HEK293T (cell line): Measurements from ENCODE around the gene POSTN.

Source experiments
- CTCF ChIA-PET: fragments of 350-600 bp; formaldehyde crosslinking; extraction: SDS; loops from one replicate; lab custom pipeline; 2021; ENCODE audit warnings: antibody characterized with exemption, inconsistent platforms; lab: Yijun Ruan, JAX
- POLR2A ChIA-PET: fragments of 350-600 bp; formaldehyde crosslinking; extraction: SDS; loops from one replicate; lab custom pipeline; 2020; ENCODE audit warnings: antibody characterized with exemption, inconsistent platforms; lab: Yijun Ruan, JAX
- DNase-seq: peaks from one replicate; pipeline ENCODE4 v3.0.0; 2012; ENCODE audit warnings: mixed read lengths; ENCODE audit errors: extremely low spot score
- ARNT ChIP-seq: fragments of 450-650 bp; IDR thresholded peaks from 2 replicates; pipeline ENCODE4 v1.6.1; 2017; ENCODE audit warnings: mild to moderate bottlenecking
- BHLHE40 ChIP-seq: fragments of 450-650 bp; IDR thresholded peaks from 2 replicates; pipeline ENCODE4 v1.6.1; 2016; ENCODE audit warnings: mild to moderate bottlenecking, moderate library complexity, borderline replicate concordance
- CTBP1 ChIP-seq: fragments of 450-650 bp; IDR thresholded peaks from 2 replicates; pipeline ENCODE4 v1.6.1; 2016; ENCODE audit warnings: borderline replicate concordance
- ELF4 ChIP-seq: fragments of 450-650 bp; IDR thresholded peaks from 2 replicates; pipeline ENCODE4 v1.6.1; 2017; ENCODE audit warnings: antibody characterized with exemption
- FOXA1 ChIP-seq: fragments of 450-650 bp; IDR thresholded peaks from 2 replicates; pipeline ENCODE4 v1.6.1; 2016; ENCODE audit warnings: mild to moderate bottlenecking
- FOXK2 ChIP-seq: fragments of 450-650 bp; IDR thresholded peaks from 2 replicates; pipeline ENCODE4 v1.6.1; 2016; ENCODE audit warnings: mild to moderate bottlenecking
- FOXM1 ChIP-seq: fragments of 450-650 bp; IDR thresholded peaks from 2 replicates; pipeline ENCODE4 v1.6.1; 2017; ENCODE audit warnings: mild to moderate bottlenecking, borderline replicate concordance
- HDGF ChIP-seq: fragments of 450-650 bp; IDR thresholded peaks from 2 replicates; pipeline ENCODE4 v1.6.1; 2017; ENCODE audit warnings: antibody characterized with exemption, borderline replicate concordance
- L3MBTL2 ChIP-seq: fragments of 450-650 bp; conservative IDR thresholded peaks from 2 replicates; pipeline ENCODE4 v1.6.1; 2016; ENCODE audit warnings: mild to moderate bottlenecking
- LEF1 ChIP-seq: fragments of 450-650 bp; IDR thresholded peaks from 2 replicates; pipeline ENCODE4 v1.6.1; 2017; ENCODE audit warnings: mild to moderate bottlenecking, borderline replicate concordance
- NFRKB ChIP-seq: fragments of 450-650 bp; IDR thresholded peaks from 2 replicates; pipeline ENCODE4 v1.6.1; 2016; ENCODE audit warnings: mild to moderate bottlenecking, moderate library complexity
- SP1 ChIP-seq: fragments of 450-650 bp; IDR thresholded peaks from 2 replicates; pipeline ENCODE4 v1.6.1; 2017
- SUZ12 ChIP-seq: fragments of 450-650 bp; IDR thresholded peaks from 2 replicates; pipeline ENCODE4 v1.6.1; 2016; ENCODE audit warnings: mild to moderate bottlenecking
- TARDBP ChIP-seq: fragments of 450-650 bp; IDR thresholded peaks from 2 replicates; pipeline ENCODE4 v1.6.1; 2016
- ZNF384 ChIP-seq: fragments of 450-650 bp; IDR thresholded peaks from 2 replicates; pipeline ENCODE4 v1.6.1; 2016
- TF ChIP-seq, protein P1 (sequence below): fragments of 450-650 bp; IDR thresholded peaks from 2 replicates; pipeline ENCODE4 v1.6.1; 2016

Gene POSTN

DNA sequence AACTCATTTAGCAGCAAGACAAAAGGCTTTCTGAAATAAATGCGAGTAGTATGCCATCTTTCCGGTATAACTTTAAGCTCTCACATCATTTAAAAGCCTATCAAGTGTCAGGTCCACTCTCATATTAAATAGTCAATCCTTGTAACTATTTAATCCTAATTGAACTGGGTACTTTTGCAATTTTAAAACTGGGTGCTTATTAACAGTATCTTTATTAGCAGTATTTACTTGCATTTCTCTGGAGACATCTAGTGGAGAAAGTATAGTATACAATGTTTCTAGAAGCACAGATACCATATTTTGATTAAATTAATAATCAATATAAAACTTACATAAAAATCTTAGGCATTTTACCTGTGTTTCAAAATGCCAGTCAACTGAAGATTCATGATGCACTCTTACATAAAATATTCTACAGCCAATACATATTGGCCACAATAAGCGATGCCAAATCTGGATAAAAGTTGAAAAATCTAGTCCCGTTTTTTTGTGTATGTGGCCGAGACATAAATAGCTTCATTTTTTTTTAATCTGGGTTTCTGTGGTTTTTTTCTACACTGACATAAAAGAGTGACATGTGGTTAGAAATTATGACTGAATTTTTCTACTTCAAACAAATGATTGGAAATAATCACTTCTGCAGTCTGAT, 4.3 kb upstream of the POSTN start:
- POLR2A ChIA-PET: no interaction called here
- CTCF ChIA-PET: no interaction called here
- TF ChIP-seq BHLHE40: no peak
- no peak for TF ChIP-seq HDGF
- TF ChIP-seq, protein P1, sequence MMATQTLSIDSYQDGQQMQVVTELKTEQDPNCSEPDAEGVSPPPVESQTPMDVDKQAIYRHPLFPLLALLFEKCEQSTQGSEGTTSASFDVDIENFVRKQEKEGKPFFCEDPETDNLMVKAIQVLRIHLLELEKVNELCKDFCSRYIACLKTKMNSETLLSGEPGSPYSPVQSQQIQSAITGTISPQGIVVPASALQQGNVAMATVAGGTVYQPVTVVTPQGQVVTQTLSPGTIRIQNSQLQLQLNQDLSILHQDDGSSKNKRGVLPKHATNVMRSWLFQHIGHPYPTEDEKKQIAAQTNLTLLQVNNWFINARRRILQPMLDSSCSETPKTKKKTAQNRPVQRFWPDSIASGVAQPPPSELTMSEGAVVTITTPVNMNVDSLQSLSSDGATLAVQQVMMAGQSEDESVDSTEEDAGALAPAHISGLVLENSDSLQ: no peak
- no peak for TF ChIP-seq FOXM1
- TF ChIP-seq L3MBTL2: no peak
- TF ChIP-seq ARNT: no peak
- no peak for TF ChIP-seq NFRKB
- TF ChIP-seq LEF1: no peak
- TF ChIP-seq FOXA1: no peak
- no peak for TF ChIP-seq ELF4
- no peak for TF ChIP-seq TARDBP
- no peak for TF ChIP-seq SP1
- no peak for DNase-seq

DNA sequence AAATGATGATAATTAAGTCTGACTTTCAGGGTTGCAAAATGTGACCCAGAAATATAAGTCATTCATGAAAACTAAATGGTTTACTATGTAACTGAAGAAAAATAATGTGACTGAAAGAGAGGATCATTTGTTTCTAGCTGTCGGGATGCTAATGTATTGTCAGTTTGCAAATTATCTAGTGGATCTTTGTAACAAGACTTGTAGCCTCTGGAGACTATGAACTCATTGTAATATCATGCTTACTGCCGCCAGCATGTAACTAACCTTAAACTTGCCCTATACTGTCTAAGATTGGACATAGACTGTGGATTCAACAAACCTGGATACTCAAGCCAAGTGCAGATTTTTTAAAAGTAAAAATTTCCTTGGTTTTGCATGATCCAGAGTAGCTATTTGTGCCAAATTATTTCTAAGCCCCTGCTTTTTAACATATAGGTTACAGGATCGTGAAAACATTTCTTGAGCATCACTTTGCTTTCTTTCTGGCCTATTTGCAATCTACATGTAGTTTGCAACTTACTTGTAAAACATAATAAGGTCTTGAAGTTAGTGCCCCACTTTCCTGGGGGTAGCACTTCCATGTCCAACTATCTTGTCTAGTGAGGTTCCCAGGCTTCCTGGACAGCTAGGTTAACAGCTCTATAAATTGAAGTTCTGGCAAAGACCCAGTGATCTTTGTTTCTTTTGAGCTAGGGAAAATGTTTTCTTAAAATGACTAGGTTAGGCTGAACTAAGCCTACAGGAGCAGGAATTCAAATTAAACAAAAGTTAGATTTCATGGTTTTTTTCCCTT, 3.3 kb upstream of the POSTN start:
- CTCF ChIA-PET: interaction anchor here (0.5 kb wide), 1 partner anchor 338 kb away, joined by 3 read pairs; no protein-coding TSS in a partner anchor
- no peak for TF ChIP-seq FOXM1
- no peak for TF ChIP-seq SUZ12
- no peak for TF ChIP-seq FOXA1
- no peak for TF ChIP-seq SP1
- TF ChIP-seq TARDBP: no peak
- no peak for TF ChIP-seq NFRKB
- TF ChIP-seq, protein P1: no peak
- TF ChIP-seq BHLHE40: no peak
- TF ChIP-seq LEF1: no peak
- no peak for TF ChIP-seq ELF4
- POLR2A ChIA-PET: no interaction called here
- DNase-seq: no peak

DNA sequence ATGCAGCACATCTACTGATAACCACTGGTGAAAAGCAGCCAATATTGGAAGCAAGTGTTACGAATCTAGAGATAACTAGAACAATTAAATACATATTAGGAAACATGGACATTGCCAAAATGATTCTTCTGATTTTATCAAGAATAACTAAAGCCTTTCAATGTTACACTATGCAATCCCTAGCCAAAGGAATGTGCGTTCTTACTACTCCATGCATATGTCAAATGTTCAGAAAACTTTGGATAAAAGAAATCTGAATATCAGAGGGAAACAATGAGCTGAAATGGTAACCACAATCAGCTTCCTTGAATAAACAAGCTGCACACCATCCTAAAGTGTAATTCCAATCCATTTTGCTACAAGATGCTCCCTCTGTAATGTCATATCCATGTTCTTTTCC, 951 bp upstream of the POSTN start:
- ChIA-PET CTCF (no interaction called here), POLR2A (no interaction called here)
- TF ChIP-seq FOXA1 (no peak), SUZ12 (no peak), L3MBTL2 (no peak), ARNT (no peak), CTBP1 (no peak), SP1 (no peak), BHLHE40 (no peak), ELF4 (no peak), NFRKB (no peak), LEF1 (no peak), ZNF384 (no peak), TARDBP (no peak), FOXK2 (no peak), HDGF (no peak), FOXM1 (no peak)
- TF ChIP-seq, protein P1: no peak
- DNase-seq: no peak

DNA sequence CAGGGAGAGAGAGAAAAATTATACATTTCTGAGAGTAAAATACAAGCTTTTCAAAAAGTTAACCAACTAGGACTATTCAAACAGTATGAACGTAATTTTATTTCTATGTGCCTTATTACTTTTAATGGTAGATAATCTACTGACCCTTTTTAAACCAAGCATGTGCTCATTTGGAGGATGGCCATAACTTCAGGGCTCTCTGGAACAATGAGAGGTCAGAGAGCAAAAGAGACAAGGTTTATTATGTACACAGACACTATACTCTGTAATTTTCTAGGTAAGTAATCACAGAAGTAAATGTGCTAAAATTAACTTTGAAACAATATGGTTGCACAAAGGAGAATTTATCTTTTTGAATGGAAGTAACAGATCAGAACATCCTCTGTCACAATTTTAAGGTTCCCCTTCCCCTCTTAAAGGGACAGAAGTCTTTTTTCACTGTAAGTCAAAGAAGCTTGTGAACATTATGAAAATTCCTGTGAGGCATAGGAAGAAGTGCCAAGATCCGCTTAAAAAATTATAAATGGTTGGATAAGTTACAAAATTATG, 1.0 kb downstream of the POSTN start:
- no peak for TF ChIP-seq LEF1
- TF ChIP-seq SP1: no peak
- no peak for TF ChIP-seq BHLHE40
- no peak for TF ChIP-seq SUZ12
- DNase-seq: no peak
- ChIA-PET POLR2A (no interaction called here), CTCF (no interaction called here)

DNA sequence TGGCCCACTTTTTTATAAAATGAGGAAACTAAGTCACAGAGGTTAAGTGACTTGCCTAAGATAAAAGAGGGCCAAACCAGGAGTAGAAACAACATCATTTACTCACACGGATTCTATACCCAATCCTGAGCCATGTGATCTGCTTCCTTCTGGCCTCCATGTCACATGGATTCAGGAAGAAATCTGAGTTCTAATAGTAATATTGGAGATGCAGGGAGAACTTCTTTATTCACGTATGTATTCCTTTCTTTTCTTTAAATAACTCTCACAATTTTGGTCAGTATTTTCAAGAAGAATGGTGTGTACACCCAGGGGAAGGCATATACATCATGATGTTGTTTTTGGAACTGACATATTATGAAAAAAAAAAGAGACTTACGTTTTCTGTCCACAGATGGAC, 1.8 kb downstream of the POSTN start:
- ChIA-PET CTCF (no interaction called here), POLR2A (no interaction called here)
- no peak for DNase-seq
- TF ChIP-seq TARDBP: no peak
- no peak for TF ChIP-seq NFRKB
- no peak for TF ChIP-seq ZNF384
- TF ChIP-seq, protein P1: no peak
- no peak for TF ChIP-seq ELF4
- TF ChIP-seq ARNT: no peak
- no peak for TF ChIP-seq HDGF
- no peak for TF ChIP-seq CTBP1
- TF ChIP-seq L3MBTL2: no peak
- TF ChIP-seq SUZ12: no peak
- no peak for TF ChIP-seq LEF1
- TF ChIP-seq BHLHE40: no peak
- no peak for TF ChIP-seq FOXM1
- TF ChIP-seq SP1: no peak
- no peak for TF ChIP-seq FOXK2
- TF ChIP-seq FOXA1: no peak
